HCT116 (cell line): ENCODE data around the gene CHCHD3. TPM values are rescaled to one million over a fixed set of nuclear protein-coding genes. Genes with fewer than 3 reads are reported as not detected.

Experiments used
- ATAC-seq: fragments of 200-7000 bp; cut with Tn5 transposase; 2 replicates; pipeline ENCODE4 v1.9.1; 2020; ENCODE audit warnings: mild to moderate bottlenecking, moderate library complexity
- BruUV-seq: library from RNA; stranded (reverse); fragments of 400-500 nt; replicated peaks from 2 replicates; lab custom pipeline; 2021; lab: Mats Ljungman, UMichigan
- CTCF ChIA-PET: fragments of 300-600 bp; sonication (Branson Sonifier 250); formaldehyde crosslinking; loops from one replicate; lab custom pipeline; 2021; ENCODE audit warnings: antibody characterized with exemption; lab: Charles Lee
- POLR2A ChIA-PET: fragments of 300-600, 350-600 bp; sonication (Branson Sonifier 250); formaldehyde crosslinking; loops from one replicate; lab custom pipeline; 2021; ENCODE audit warnings: antibody characterized with exemption; lab: Charles Lee
- RAD21 ChIA-PET, 2 experiments: fragments of 300-600 bp; sonication (Branson Sonifier 250); formaldehyde crosslinking; loops; one replicate each; lab custom pipeline; 2023; ENCODE audit warnings: low total read pairs in 2 of 2; ENCODE audit not compliant: uncharacterized antibody in 2 of 2, unreplicated experiment in 2 of 2, low non-redundant PET in 1 of 2; lab: Charles Lee
- DNase-seq: peaks from one replicate; pipeline ENCODE4 v3.0.0-alpha.2; 2010; ENCODE audit warnings: low read depth, low spot score
- H2AFZ ChIP-seq: fragments of 200-600 bp; shearing (Covaris generic), sonication (generic); 2 replicates; pipeline ENCODE4 v1.6.1; 2017; ENCODE audit warnings: low read depth, mixed run types, mixed read lengths, antibody characterized with exemption, low read length; ENCODE audit not compliant: poor library complexity, severe bottlenecking
- H3K27ac ChIP-seq: 2 replicates; pipeline ENCODE4 v1.5.1; 2012; ENCODE audit warnings: low read depth, low read length
- H3K27me3 ChIP-seq: fragments of 200-600 bp; sonication (generic); 2 replicates; pipeline ENCODE4 v1.6.1; 2016; ENCODE audit warnings: mixed run types, low read length, mixed read lengths; ENCODE audit not compliant: insufficient read depth
- H3K36me3 ChIP-seq, 2 experiments: fragments of 200-500 bp in 1 of 2; fragments of 200-600 bp in 1 of 2; sonication (Bioruptor generic) in 1 of 2; sonication (generic) in 1 of 2; 2 replicates each; pipeline versions ENCODE4 v1.5.1 to v1.6.1; 2014 to 2016; ENCODE audit warnings: low read length in 2 of 2, inconsistent platforms in 1 of 2, mixed read lengths in 1 of 2, mixed run types in 1 of 2; ENCODE audit not compliant: insufficient read depth in 2 of 2, control insufficient read depth in 1 of 2
- H3K4me1 ChIP-seq, 2 experiments: fragments of 200-600 bp in 1 of 2; sonication (generic) in 1 of 2; 2 replicates each; pipeline versions ENCODE4 v1.5.1 to v1.6.1; 2012 to 2017; ENCODE audit warnings: low read length in 2 of 2, inconsistent platforms in 1 of 2, mild to moderate bottlenecking in 1 of 2, mixed read lengths in 1 of 2, mixed run types in 1 of 2, moderate library complexity in 1 of 2; ENCODE audit not compliant: insufficient read depth in 2 of 2, control insufficient read depth in 1 of 2
- H3K4me2 ChIP-seq: fragments of 200-600 bp; sonication (generic); 2 replicates; pipeline ENCODE4 v1.6.1; 2017; ENCODE audit warnings: mixed run types, low read length, mixed read lengths
- H3K4me3 ChIP-seq, 2 experiments: fragments of 200-600 bp in 1 of 2; sonication (generic) in 1 of 2; replicated peaks in 1 of 2; 2 replicates each; pipeline ENCODE4 v1.5.1; 2011 to 2016; ENCODE audit warnings: low read length in 2 of 2, control low read depth in 1 of 2, low read depth in 1 of 2, mild to moderate bottlenecking in 1 of 2, mixed read lengths in 1 of 2, mixed run types in 1 of 2
- H3K79me2 ChIP-seq: fragments of 200-600 bp; sonication (generic); 2 replicates; pipeline ENCODE4 v1.6.1; 2017; ENCODE audit warnings: mild to moderate bottlenecking, mixed run types, low read length, moderate library complexity, mixed read lengths; ENCODE audit not compliant: insufficient read depth
- H3K9ac ChIP-seq: fragments of 200-600 bp; sonication (generic); 2 replicates; pipeline ENCODE4 v1.6.1; 2016; ENCODE audit warnings: low read length, mixed read lengths
- H3K9me2 ChIP-seq: fragments of 200-600 bp; sonication (generic), shearing (Covaris generic); 2 replicates; pipeline ENCODE4 v1.6.1; 2017; ENCODE audit warnings: mixed run types, mild to moderate bottlenecking, moderate library complexity; ENCODE audit not compliant: insufficient read depth
- H3K9me3 ChIP-seq, 2 experiments: fragments of 200-500 bp in 1 of 2; fragments of 200-600 bp in 1 of 2; sonication (Bioruptor generic) in 1 of 2; sonication (generic) in 1 of 2; 2 replicates each; pipeline ENCODE4 v1.6.1; 2014 to 2017; ENCODE audit warnings: low read length in 2 of 2, mixed read lengths in 2 of 2, inconsistent platforms in 1 of 2, low read depth in 1 of 2, mild to moderate bottlenecking in 1 of 2, mixed run types in 1 of 2, moderate library complexity in 1 of 2; ENCODE audit not compliant: control insufficient read depth in 1 of 2, insufficient read depth in 1 of 2
- H4K20me1 ChIP-seq: fragments of 200-600 bp; sonication (generic), shearing (Covaris generic); 2 replicates; pipeline ENCODE4 v1.6.1; 2017; ENCODE audit warnings: mixed run types, mild to moderate bottlenecking, moderate library complexity; ENCODE audit not compliant: insufficient read depth
- ATF3 ChIP-seq: IDR thresholded peaks from 2 replicates; pipeline ENCODE4 v1.6.1; 2012
- CEBPB ChIP-seq: IDR thresholded peaks from 2 replicates; pipeline ENCODE4 v1.6.1; 2012; ENCODE audit warnings: low read depth
- EGR1 ChIP-seq: IDR thresholded peaks from 2 replicates; pipeline ENCODE4 v1.6.1; 2012; ENCODE audit warnings: low read depth
- EZH2 ChIP-seq: fragments of 200-600 bp; sonication (generic); IDR thresholded peaks from 2 replicates; pipeline ENCODE4 v1.6.1; 2017; ENCODE audit warnings: antibody characterized with exemption, mixed run types
- POLR2A ChIP-seq: IDR thresholded peaks from 2 replicates; pipeline ENCODE4 v1.7.0; 2011; ENCODE audit warnings: borderline replicate concordance; ENCODE audit not compliant: insufficient read depth, insufficient read length; ENCODE audit errors: extremely low read depth
- POLR2AphosphoS5 ChIP-seq: IDR thresholded peaks from 2 replicates; pipeline ENCODE4 v1.6.1; 2011; ENCODE audit warnings: mild to moderate bottlenecking, low read depth, low read length, moderate library complexity
- RAD21 ChIP-seq: IDR thresholded peaks from 2 replicates; pipeline ENCODE4 v1.6.1; 2012; ENCODE audit warnings: low read depth, mild to moderate bottlenecking
- SP1 ChIP-seq: IDR thresholded peaks from 2 replicates; pipeline ENCODE4 v1.6.1; 2012; ENCODE audit warnings: low read depth
- SRF ChIP-seq: IDR thresholded peaks from 2 replicates; pipeline ENCODE4 v1.6.1; 2012; ENCODE audit warnings: low read depth
- TCF7L2 ChIP-seq: IDR thresholded peaks from 2 replicates; pipeline ENCODE4 v1.7.0; 2011; ENCODE audit warnings: borderline replicate concordance, inconsistent platforms; ENCODE audit not compliant: insufficient read depth, insufficient read length; ENCODE audit errors: extremely low read depth
- ZBTB33 ChIP-seq: IDR thresholded peaks from 2 replicates; pipeline ENCODE4 v1.6.1; 2011; ENCODE audit warnings: mild to moderate bottlenecking, low read length, moderate library complexity; ENCODE audit not compliant: insufficient replicate concordance; ENCODE audit errors: extremely low read depth
- ZFX ChIP-seq: fragments of 450-650 bp; IDR thresholded peaks from 2 replicates; pipeline ENCODE4 v1.6.1; 2017
- ZNF274 ChIP-seq: fragments of 200-500 bp; sonication (Bioruptor generic); IDR thresholded peaks from 2 replicates; pipeline ENCODE4 v1.6.1; 2014; ENCODE audit warnings: mild to moderate bottlenecking, low read depth, low read length, inconsistent platforms
- intact Hi-C: fragments of 100-400 bp; cut with micrococcal nuclease; formaldehyde crosslinking; loops from 2 replicates; pipeline ENCODE4 v1.10.0; 2022
- total RNA-seq: library from RNA; stranded (reverse); gene quantifications from one replicate; pipeline ENCODE4 v1.2.1, GENCODE V29; 2021; ENCODE audit not compliant: unreplicated experiment
- TF ChIP-seq, protein P1 (sequence below), 3 experiments: fragments of 200-600 bp in 1 of 3; sonication (generic) in 1 of 3; IDR thresholded peaks in 2 of 3; conservative IDR thresholded peaks in 1 of 3; 2 replicates each; pipeline ENCODE4 v1.5.1; 2012 to 2017; ENCODE audit warnings: low read depth in 2 of 3, low read length in 2 of 3, antibody characterized with exemption in 1 of 3, borderline replicate concordance in 1 of 3, control low read depth in 1 of 3, mild to moderate bottlenecking in 1 of 3, mixed read lengths in 1 of 3, mixed run types in 1 of 3, moderate library complexity in 1 of 3; ENCODE audit not compliant: insufficient read depth in 1 of 3
- TF ChIP-seq, protein P2 (sequence below): IDR thresholded peaks from 2 replicates; pipeline ENCODE4 v1.6.1; 2012

The CHCHD3 gene
- total RNA-seq, 1 experiment from 2014 or later, result 73.5 TPM

- Histone ChIP-seq H3K9ac (no peak overlapping the region), H3K27me3 (no peaks in the 10 kb centered on the region), H3K4me3 (no peak overlapping the region), H3K9me2 (no peaks in the 10 kb centered on the region), H4K20me1 (peaks cover 8% of the 10 kb centered on the region; the same call in 1 of the 2 replicates), H2AFZ (no peak overlapping the region), H3K4me2 (no peak overlapping the region), H3K36me3 (no peaks in the 10 kb centered on the region), H3K9me3 (no peaks in the 10 kb centered on the region), H3K4me1 (no peaks in the 10 kb centered on the region), H3K27ac (no peak overlapping the region)
- POLR2A ChIA-PET, result no interaction called here
- intact Hi-C loops, result no loop called here
- no peak for ATAC-seq
- RAD21 ChIA-PET, result no interaction called here
- BruUV-seq, result no TSS peak
- TF ChIP-seq RAD21 (no peak), POLR2A (no peak), ZBTB33 (no peak), SRF (no peak), EZH2 (no peak), TCF7L2 (no peak), ZNF274 (no peak), EGR1 (no peak), SP1 (no peak), POLR2AphosphoS5 (no peak), ZFX (no peak), ATF3 (no peak), CEBPB (no peak)
- TF ChIP-seq, protein P1, sequence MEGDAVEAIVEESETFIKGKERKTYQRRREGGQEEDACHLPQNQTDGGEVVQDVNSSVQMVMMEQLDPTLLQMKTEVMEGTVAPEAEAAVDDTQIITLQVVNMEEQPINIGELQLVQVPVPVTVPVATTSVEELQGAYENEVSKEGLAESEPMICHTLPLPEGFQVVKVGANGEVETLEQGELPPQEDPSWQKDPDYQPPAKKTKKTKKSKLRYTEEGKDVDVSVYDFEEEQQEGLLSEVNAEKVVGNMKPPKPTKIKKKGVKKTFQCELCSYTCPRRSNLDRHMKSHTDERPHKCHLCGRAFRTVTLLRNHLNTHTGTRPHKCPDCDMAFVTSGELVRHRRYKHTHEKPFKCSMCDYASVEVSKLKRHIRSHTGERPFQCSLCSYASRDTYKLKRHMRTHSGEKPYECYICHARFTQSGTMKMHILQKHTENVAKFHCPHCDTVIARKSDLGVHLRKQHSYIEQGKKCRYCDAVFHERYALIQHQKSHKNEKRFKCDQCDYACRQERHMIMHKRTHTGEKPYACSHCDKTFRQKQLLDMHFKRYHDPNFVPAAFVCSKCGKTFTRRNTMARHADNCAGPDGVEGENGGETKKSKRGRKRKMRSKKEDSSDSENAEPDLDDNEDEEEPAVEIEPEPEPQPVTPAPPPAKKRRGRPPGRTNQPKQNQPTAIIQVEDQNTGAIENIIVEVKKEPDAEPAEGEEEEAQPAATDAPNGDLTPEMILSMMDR (IDR thresholded peaks at IDR 0.05 in 2 of 3, conservative IDR thresholded peaks at IDR 0.05 in 1 of 3; ENCODE audit: borderline replicate concordance in 1 of 3, insufficient read depth in 1 of 3, low read depth in 2 of 3, low read length in 2 of 3), result no peak
- TF ChIP-seq, protein P2, sequence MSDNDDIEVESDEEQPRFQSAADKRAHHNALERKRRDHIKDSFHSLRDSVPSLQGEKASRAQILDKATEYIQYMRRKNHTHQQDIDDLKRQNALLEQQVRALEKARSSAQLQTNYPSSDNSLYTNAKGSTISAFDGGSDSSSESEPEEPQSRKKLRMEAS, result no peak
- TF ChIP-seq, all 23 proteins: peak for 0
- peaks cover 3% of the 10 kb centered on the region; the same call in 1 of the 2 replicates for H3K79me2 ChIP-seq
- CTCF ChIA-PET, result no interaction called here
- no peak for DNase-seq
Observed at GRCh38 chr7:132941428-132941827, 140.5 kb downstream of the CHCHD3 start.
